Large intestine (tissue), 3 donors: ENCODE results near the gene DUSP8. TPM values are rescaled to one million over a fixed set of nuclear protein-coding genes. Genes with fewer than 3 reads are reported as not detected.
A peak's percentile ranks its signal among the peaks of the same experiment; 100 is the strongest.

Experiments used
- DNase-seq, 2 donors: peaks; one replicate each; pipeline versions ENCODE4 v3.0.0 to v3.0.0-alpha.2; 2013
- H3K27ac ChIP-seq: one replicate; pipeline ENCODE4 v1.5.1; 2013; ENCODE audit warnings: low read length
- H3K27me3 ChIP-seq: 2 replicates; pipeline ENCODE4 v1.6.1; 2013; ENCODE audit warnings: low read length; ENCODE audit not compliant: control insufficient read depth, insufficient read depth
- H3K36me3 ChIP-seq: 2 replicates; pipeline ENCODE4 v1.6.1; 2013; ENCODE audit warnings: low read length; ENCODE audit not compliant: control insufficient read depth, insufficient read depth
- H3K4me1 ChIP-seq: one replicate; pipeline ENCODE4 v1.6.1; 2013; ENCODE audit warnings: low read length; ENCODE audit not compliant: control insufficient read depth, insufficient read depth
- H3K4me3 ChIP-seq: one replicate; pipeline ENCODE4 v1.5.1; 2013; ENCODE audit warnings: low read length
- H3K9me3 ChIP-seq: one replicate; pipeline ENCODE4 v1.6.1; 2013; ENCODE audit warnings: mild to moderate bottlenecking, low read depth, low read length, moderate library complexity; ENCODE audit not compliant: control insufficient read depth
- WGBS: methylation state at CpG from one replicate; pipeline ENCODE4 v1.1.5; 2013; ENCODE audit warnings: low lambda C conversion rate; ENCODE audit not compliant: insufficient coverage; 5-methylcytosine and 5-hydroxymethylcytosine counted together
- polyA plus RNA-seq: library from polyadenylated mRNA; unstranded; fragments of 120-200 nt; gene quantifications from one replicate; pipeline ENCODE4 v1.2.1, GENCODE V29; 2013

Gene DUSP8
- polyA plus RNA-seq, 1 donor = 16.9 TPM

- Histone ChIP-seq H3K36me3 (no peaks in the 10 kb centered on the region), H3K4me3 (peak overlapping the region; percentile 49), H3K27me3 (peaks cover 16% of the 10 kb centered on the region), H3K4me1 (peaks cover 35% of the 10 kb centered on the region), H3K27ac (peak overlapping the region; percentile 86), H3K9me3 (peaks cover 8% of the 10 kb centered on the region)
- WGBS = no CpG with 5 or more reads among the region's 7 CpGs
- no peak for DNase-seq
These were observed 1.8 kb upstream of the DUSP8 start for GRCh38 chr11:1573903-1574237.

- Histone ChIP-seq H3K27me3 (peaks cover 16% of the 10 kb centered on the region), H3K36me3 (no peaks in the 10 kb centered on the region), H3K27ac (peak overlapping the region; percentile 86), H3K4me3 (peak overlapping the region; percentile 49), H3K9me3 (peaks cover 3% of the 10 kb centered on the region), H3K4me1 (peaks cover 41% of the 10 kb centered on the region)
- DNase-seq = peak in 1 of 2 donors; percentile 79
- no CpG with 5 or more reads among the region's 37 CpGs for WGBS
These were observed 1.2 kb upstream of the DUSP8 start for GRCh38 chr11:1573077-1573902.

GRCh38 chr11:1571760-1572196 is 293 bp downstream of the DUSP8 start:
- H3K36me3 ChIP-seq = no peaks in the 10 kb centered on the region
- no peak for DNase-seq
- peaks cover 16% of the 10 kb centered on the region for H3K27me3 ChIP-seq
- H3K27ac ChIP-seq = no peak overlapping the region
- WGBS = no CpG with 5 or more reads among the region's 91 CpGs
- no peaks in the 10 kb centered on the region for H3K9me3 ChIP-seq
- peak overlapping the region; percentile 73 for H3K4me3 ChIP-seq
- peaks cover 56% of the 10 kb centered on the region for H3K4me1 ChIP-seq

- peak overlapping the region; percentile 73 for H3K4me3 ChIP-seq
- H3K9me3 ChIP-seq = no peaks in the 10 kb centered on the region
- DNase-seq = peak in 1 of 2 donors; percentile 71
- peaks cover 63% of the 10 kb centered on the region for H3K4me1 ChIP-seq
- H3K27me3 ChIP-seq = peaks cover 16% of the 10 kb centered on the region
- H3K27ac ChIP-seq = peak overlapping the region; percentile 76
- H3K36me3 ChIP-seq = no peaks in the 10 kb centered on the region
- WGBS = no CpG with 5 or more reads among the region's 58 CpGs
These were observed 943 bp downstream of the DUSP8 start for GRCh38 chr11:1570896-1571759.

GRCh38 chr11:1570531-1570895 is 1.6 kb downstream of the DUSP8 start:
- H3K4me1 ChIP-seq = peaks cover 68% of the 10 kb centered on the region
- DNase-seq = no peak
- peaks cover 16% of the 10 kb centered on the region for H3K27me3 ChIP-seq

GRCh38 chr11:1570001-1570453 is 2.0 kb downstream of the DUSP8 start:
- Histone ChIP-seq H3K27me3 (peaks cover 16% of the 10 kb centered on the region), H3K9me3 (no peaks in the 10 kb centered on the region), H3K36me3 (peaks cover 5% of the 10 kb centered on the region), H3K4me1 (peaks cover 73% of the 10 kb centered on the region), H3K4me3 (peak overlapping the region; percentile 73), H3K27ac (peak overlapping the region; percentile 76)
- DNase-seq = peak; percentile 78 to 90
- WGBS = no CpG with 5 or more reads among the region's 11 CpGs

More at GRCh38 chr11:1570531-1570895, 1.6 kb downstream of the DUSP8 start:
- no peaks in the 10 kb centered on the region for H3K9me3 ChIP-seq
- peaks cover under 1% of the 10 kb centered on the region for H3K36me3 ChIP-seq
- WGBS = no CpG with 5 or more reads among the region's 8 CpGs
- H3K4me3 ChIP-seq = peak overlapping the region; percentile 73
- H3K27ac ChIP-seq = peak overlapping the region; percentile 76

- H3K9me3 ChIP-seq = no peaks in the 10 kb centered on the region
- peaks cover 80% of the 10 kb centered on the region for H3K4me1 ChIP-seq
- H3K27ac ChIP-seq = peak overlapping the region; percentile 76
- H3K4me3 ChIP-seq = no peak overlapping the region
- H3K36me3 ChIP-seq = peaks cover 6% of the 10 kb centered on the region
- peaks cover 16% of the 10 kb centered on the region for H3K27me3 ChIP-seq
- no CpG with 5 or more reads among the region's 14 CpGs for WGBS
- peak; percentile 74 to 89 for DNase-seq
These were observed 2.8 kb downstream of the DUSP8 start for GRCh38 chr11:1569251-1569780.

- no CpG with 5 or more reads among the region's 13 CpGs for WGBS
- H3K4me3 ChIP-seq = no peak overlapping the region
- no peak for DNase-seq
- peaks cover 13% of the 10 kb centered on the region for H3K36me3 ChIP-seq
- peaks cover 80% of the 10 kb centered on the region for H3K4me1 ChIP-seq
- peak overlapping the region; percentile 76 for H3K27ac ChIP-seq
- peaks cover 9% of the 10 kb centered on the region for H3K27me3 ChIP-seq
- H3K9me3 ChIP-seq = no peaks in the 10 kb centered on the region
These were observed 3.6 kb downstream of the DUSP8 start for GRCh38 chr11:1568441-1568911.

GRCh38 chr11:1567721-1568100 is 4.4 kb downstream of the DUSP8 start:
- peaks cover 77% of the 10 kb centered on the region for H3K4me1 ChIP-seq
- no peaks in the 10 kb centered on the region for H3K9me3 ChIP-seq
- H3K4me3 ChIP-seq = no peak overlapping the region
- WGBS = no CpG with 5 or more reads among the region's 7 CpGs
- H3K27me3 ChIP-seq = peaks cover 2% of the 10 kb centered on the region
- peaks cover 20% of the 10 kb centered on the region for H3K36me3 ChIP-seq
- no peak for DNase-seq
- peak overlapping the region; percentile 76 for H3K27ac ChIP-seq
